ENCODE results near the gene PDE6G. TPM values are rescaled to one million over a fixed set of nuclear protein-coding genes. Genes with fewer than 3 reads are reported as not detected.

The PDE6G gene
- total and polyA plus RNA-seq, 2 donors (not counting 3 experiments of a cell fraction or from before 2014, with no cell fraction given): 1.8 to 3.7 TPM

DNA sequence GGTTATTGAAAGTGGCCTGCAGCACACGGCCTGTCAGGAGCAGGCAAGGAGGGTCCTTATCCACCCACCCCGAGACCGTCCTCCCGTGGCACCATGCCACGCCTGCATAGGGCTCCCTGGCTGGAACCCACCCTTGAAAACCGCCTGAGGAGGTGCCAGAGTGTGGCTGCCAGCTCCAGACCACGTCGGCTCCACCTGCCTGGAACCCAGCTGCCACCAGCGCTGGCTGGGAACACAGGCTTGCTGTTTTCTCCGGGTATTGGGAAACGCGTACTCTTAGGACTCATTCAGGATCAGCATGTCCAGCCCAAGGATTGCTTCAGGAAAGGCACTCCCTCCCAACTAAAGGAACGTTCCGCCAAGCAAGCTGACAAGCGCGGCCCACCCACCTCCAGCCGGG, 20.6 kb upstream of the PDE6G start:
- TF ChIP-seq GATA2 (IDR thresholded peaks at IDR 0.05; ENCODE audit: insufficient read depth, insufficient read length, low read depth, low read length) (no peak), MYC (IDR thresholded peaks at IDR 0.05; ENCODE audit: low read depth, low read length) (no peak), EZH2 (IDR thresholded peaks at IDR 0.05; ENCODE audit: borderline replicate concordance, low read depth, low read length, severe bottlenecking) (no peak), POLR2A (IDR thresholded peaks at IDR 0.05; ENCODE audit: low read depth, low read length) (no peak), FOS (IDR thresholded peaks at IDR 0.05; ENCODE audit: borderline replicate concordance, insufficient read depth, low read length) (no peak), JUN (IDR thresholded peaks at IDR 0.05; ENCODE audit: borderline replicate concordance, insufficient read depth, insufficient read length, low read depth) (no peak), POLR2AphosphoS5 (IDR thresholded peaks at IDR 0.05; ENCODE audit: insufficient read depth, low read depth, low read length) (no peak)
- TF ChIP-seq, protein P1, sequence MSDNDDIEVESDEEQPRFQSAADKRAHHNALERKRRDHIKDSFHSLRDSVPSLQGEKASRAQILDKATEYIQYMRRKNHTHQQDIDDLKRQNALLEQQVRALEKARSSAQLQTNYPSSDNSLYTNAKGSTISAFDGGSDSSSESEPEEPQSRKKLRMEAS (IDR thresholded peaks at IDR 0.05; ENCODE audit: insufficient read depth, insufficient read length): no peak
- TF ChIP-seq, protein P2, sequence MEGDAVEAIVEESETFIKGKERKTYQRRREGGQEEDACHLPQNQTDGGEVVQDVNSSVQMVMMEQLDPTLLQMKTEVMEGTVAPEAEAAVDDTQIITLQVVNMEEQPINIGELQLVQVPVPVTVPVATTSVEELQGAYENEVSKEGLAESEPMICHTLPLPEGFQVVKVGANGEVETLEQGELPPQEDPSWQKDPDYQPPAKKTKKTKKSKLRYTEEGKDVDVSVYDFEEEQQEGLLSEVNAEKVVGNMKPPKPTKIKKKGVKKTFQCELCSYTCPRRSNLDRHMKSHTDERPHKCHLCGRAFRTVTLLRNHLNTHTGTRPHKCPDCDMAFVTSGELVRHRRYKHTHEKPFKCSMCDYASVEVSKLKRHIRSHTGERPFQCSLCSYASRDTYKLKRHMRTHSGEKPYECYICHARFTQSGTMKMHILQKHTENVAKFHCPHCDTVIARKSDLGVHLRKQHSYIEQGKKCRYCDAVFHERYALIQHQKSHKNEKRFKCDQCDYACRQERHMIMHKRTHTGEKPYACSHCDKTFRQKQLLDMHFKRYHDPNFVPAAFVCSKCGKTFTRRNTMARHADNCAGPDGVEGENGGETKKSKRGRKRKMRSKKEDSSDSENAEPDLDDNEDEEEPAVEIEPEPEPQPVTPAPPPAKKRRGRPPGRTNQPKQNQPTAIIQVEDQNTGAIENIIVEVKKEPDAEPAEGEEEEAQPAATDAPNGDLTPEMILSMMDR (IDR thresholded peaks at IDR 0.05; ENCODE audit: extremely low read depth in 1 of 2, insufficient read depth in 1 of 2, low read depth in 1 of 2, low read length in 2 of 2): no peak
- no peak for DNase-seq (ENCODE audit: low read depth, low spot score)
- CTCF ChIA-PET: interaction anchor here (1.4 to 2.2 kb wide), 2 partner anchors 22 to 1100 kb away, joined by 3 to 6 read pairs; no protein-coding TSS in a partner anchor
- Histone ChIP-seq H3K27me3 (ENCODE audit: control insufficient read depth in 2 of 2, insufficient read depth in 2 of 2, low read length in 2 of 2) (no peaks in the 10 kb centered on the region), H3K4me2 (ENCODE audit: insufficient read depth, low read length) (no peak overlapping the region), H3K27ac (ENCODE audit: insufficient read depth, low read depth, low read length) (no peak overlapping the region), H3K9ac (replicated peaks; ENCODE audit: extremely low read depth, insufficient read depth, low read length) (no peak overlapping the region), H2AFZ (ENCODE audit: low read depth, low read length) (no peak overlapping the region), H3K9me3 (replicated peaks; ENCODE audit: control insufficient read depth, insufficient read depth, low read length) (no peaks in the 10 kb centered on the region), H4K20me1 (replicated peaks; ENCODE audit: control insufficient read depth, extremely low read depth, insufficient read depth, low read length) (no peaks in the 10 kb centered on the region), H3K4me1 (ENCODE audit: control insufficient read depth, extremely low read depth, insufficient read depth, low read length) (no peaks in the 10 kb centered on the region), H3K36me3 (ENCODE audit: control insufficient read depth in 2 of 2, extremely low read depth in 1 of 2, insufficient read depth in 2 of 2, low read length in 2 of 2) (peaks cover 0 to 21% of the 10 kb centered on the region in 2 experiments), H3K4me3 (replicated peaks in 1 of 3; ENCODE audit: insufficient read depth in 1 of 3, low read depth in 1 of 3, low read length in 3 of 3) (no peak overlapping the region), H3K79me2 (ENCODE audit: control insufficient read depth, insufficient read depth, low read length) (peaks cover 8% of the 10 kb centered on the region), H3K9me1 (replicated peaks; ENCODE audit: control insufficient read depth, extremely low read depth, insufficient read depth, low read length) (no peaks in the 10 kb centered on the region)
- POLR2A ChIA-PET: no interaction called here
- FAIRE-seq: no peak
- intact Hi-C loops (cut with micrococcal nuclease): no loop called here
- BruUV-seq (replicated peaks): no TSS peak
- dilution Hi-C loops (cut with MboI; ENCODE audit: extremely low pct_ligation_motif_present, low sequenced_read_pairs): no loop called here

Measured in endothelial cell of umbilical vein (primary cell).